Hepatocyte (in vitro differentiated cells): ENCODE results near the gene CIT. TPM values are rescaled to one million over a fixed set of nuclear protein-coding genes. Genes with fewer than 3 reads are reported as not detected.

Source experiments
- DNase-seq: peaks from one replicate; pipeline ENCODE4 v3.0.0-alpha.2; 2016; ENCODE audit warnings: low spot score
- H2AFZ ChIP-seq: fragments of 200-600 bp; sonication (generic); 2 replicates; pipeline ENCODE4 v1.6.0; 2016; ENCODE audit warnings: antibody characterized with exemption, mild to moderate bottlenecking
- H3K27ac ChIP-seq: fragments of 200-600 bp; sonication (generic); 2 replicates; pipeline ENCODE4 v1.5.1; 2016; ENCODE audit warnings: mild to moderate bottlenecking
- H3K27me3 ChIP-seq: fragments of 200-600 bp; sonication (generic); 2 replicates; pipeline ENCODE4 v1.6.1; 2016
- H3K36me3 ChIP-seq: fragments of 200-600 bp; sonication (generic); replicated peaks from 2 replicates; pipeline ENCODE4 v1.5.1; 2016; ENCODE audit warnings: low read depth; ENCODE audit not compliant: insufficient read depth
- H3K4me1 ChIP-seq: fragments of 200-600 bp; sonication (generic); 2 replicates; pipeline ENCODE4 v1.5.1; 2016; ENCODE audit warnings: mild to moderate bottlenecking, moderate library complexity; ENCODE audit not compliant: insufficient read depth
- H3K4me2 ChIP-seq: fragments of 200-600 bp; sonication (generic); 2 replicates; pipeline ENCODE4 v1.6.0; 2016
- H3K4me3 ChIP-seq: fragments of 200-600 bp; sonication (generic); 2 replicates; pipeline ENCODE4 v1.5.1; 2016; ENCODE audit warnings: mild to moderate bottlenecking
- H3K79me2 ChIP-seq: fragments of 200-600 bp; sonication (generic); 2 replicates; pipeline ENCODE4 v1.6.0; 2017; ENCODE audit warnings: mild to moderate bottlenecking
- H3K9me2 ChIP-seq: fragments of 200-600 bp; sonication (generic); replicated peaks from 2 replicates; pipeline ENCODE4 v1.6.0; 2017; ENCODE audit warnings: mild to moderate bottlenecking; ENCODE audit not compliant: insufficient read depth
- H3K9me3 ChIP-seq: fragments of 200-600 bp; sonication (generic); 2 replicates; pipeline ENCODE4 v1.5.1; 2016; ENCODE audit warnings: low read depth, mild to moderate bottlenecking
- H4K20me1 ChIP-seq: fragments of 200-600 bp; sonication (generic); 2 replicates; pipeline ENCODE4 v1.6.0; 2016; ENCODE audit warnings: mild to moderate bottlenecking; ENCODE audit not compliant: insufficient read depth, poor library complexity, severe bottlenecking
- EZH2 ChIP-seq: fragments of 200-600 bp; sonication (generic); IDR thresholded peaks from 2 replicates; pipeline ENCODE4 v1.6.1; 2016; ENCODE audit warnings: antibody characterized with exemption, mild to moderate bottlenecking, borderline replicate concordance
- EZH2phosphoT487 ChIP-seq: fragments of 200-600 bp; sonication (generic); IDR thresholded peaks from one replicate; pipeline ENCODE4 v1.6.1; 2018; ENCODE audit warnings: antibody characterized with exemption, mild to moderate bottlenecking, low read depth, moderate library complexity; ENCODE audit not compliant: unreplicated experiment, severe bottlenecking
- WGBS: methylation state at CpG from one replicate; pipeline ENCODE4 v1.1.6; 2016; ENCODE audit warnings: low lambda C conversion rate; ENCODE audit errors: missing lambda C conversion rate; 5-methylcytosine and 5-hydroxymethylcytosine counted together
- polyA plus RNA-seq: library from polyadenylated mRNA; unstranded; fragments of >200 nt; fragmentation: Nextera tagmentation; extraction: Ambion mirVana; gene quantifications from 2 replicates; pipeline ENCODE4 v1.2.1, GENCODE V29; 2016
- total RNA-seq: library from RNA; depleted of rRNA; stranded (reverse); fragments of >200 nt; gene quantifications from 2 replicates; pipeline ENCODE4 v1.2.3, GENCODE V29; 2014
- TF ChIP-seq, protein P1 (sequence below): fragments of 200-600 bp; sonication (generic); IDR thresholded peaks from 2 replicates; pipeline ENCODE4 v1.5.1; 2016; ENCODE audit warnings: antibody characterized with exemption, mild to moderate bottlenecking; ENCODE audit not compliant: poor library complexity

Gene CIT
- total and polyA plus RNA-seq, 2 experiments from 2014 or later = 3.6 to 3.9 TPM

DNA sequence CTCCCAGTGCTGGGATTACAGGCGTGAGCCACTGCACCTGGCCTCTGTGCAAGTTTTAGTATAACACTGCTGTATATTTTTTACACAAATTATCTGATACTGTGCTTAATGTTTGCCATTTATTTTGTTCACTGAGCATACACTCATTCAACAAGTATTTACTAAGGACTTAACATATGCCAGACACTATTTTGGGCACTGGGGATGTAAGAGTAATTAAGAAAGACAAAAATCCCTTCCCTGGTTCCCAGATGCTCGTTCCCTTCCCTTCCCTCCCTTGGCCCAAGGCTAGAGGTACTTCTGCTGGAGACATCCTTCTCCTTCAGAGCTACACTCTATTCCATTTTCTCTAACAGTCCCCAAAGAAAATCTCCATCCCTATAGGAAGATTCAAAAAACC lies 12.5 kb downstream of the CIT start:
- H3K27ac ChIP-seq = no peak overlapping the region
- no peak overlapping the region for H2AFZ ChIP-seq
- no peaks in the 10 kb centered on the region for H4K20me1 ChIP-seq
- TF ChIP-seq EZH2 (no peak), EZH2phosphoT487 (no peak)
- TF ChIP-seq, protein P1, sequence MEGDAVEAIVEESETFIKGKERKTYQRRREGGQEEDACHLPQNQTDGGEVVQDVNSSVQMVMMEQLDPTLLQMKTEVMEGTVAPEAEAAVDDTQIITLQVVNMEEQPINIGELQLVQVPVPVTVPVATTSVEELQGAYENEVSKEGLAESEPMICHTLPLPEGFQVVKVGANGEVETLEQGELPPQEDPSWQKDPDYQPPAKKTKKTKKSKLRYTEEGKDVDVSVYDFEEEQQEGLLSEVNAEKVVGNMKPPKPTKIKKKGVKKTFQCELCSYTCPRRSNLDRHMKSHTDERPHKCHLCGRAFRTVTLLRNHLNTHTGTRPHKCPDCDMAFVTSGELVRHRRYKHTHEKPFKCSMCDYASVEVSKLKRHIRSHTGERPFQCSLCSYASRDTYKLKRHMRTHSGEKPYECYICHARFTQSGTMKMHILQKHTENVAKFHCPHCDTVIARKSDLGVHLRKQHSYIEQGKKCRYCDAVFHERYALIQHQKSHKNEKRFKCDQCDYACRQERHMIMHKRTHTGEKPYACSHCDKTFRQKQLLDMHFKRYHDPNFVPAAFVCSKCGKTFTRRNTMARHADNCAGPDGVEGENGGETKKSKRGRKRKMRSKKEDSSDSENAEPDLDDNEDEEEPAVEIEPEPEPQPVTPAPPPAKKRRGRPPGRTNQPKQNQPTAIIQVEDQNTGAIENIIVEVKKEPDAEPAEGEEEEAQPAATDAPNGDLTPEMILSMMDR = no peak
- no peaks in the 10 kb centered on the region for H3K27me3 ChIP-seq
- no peaks in the 10 kb centered on the region for H3K79me2 ChIP-seq
- no peak overlapping the region for H3K4me3 ChIP-seq
- no peak for DNase-seq
- H3K36me3 ChIP-seq = no peaks in the 10 kb centered on the region
- no peaks in the 10 kb centered on the region for H3K4me1 ChIP-seq
- 98% methylated on average over 2 of the region's 2 CpGs for WGBS
- H3K9me2 ChIP-seq = no peaks in the 10 kb centered on the region
- H3K4me2 ChIP-seq = no peak overlapping the region
- H3K9me3 ChIP-seq = no peaks in the 10 kb centered on the region

DNA sequence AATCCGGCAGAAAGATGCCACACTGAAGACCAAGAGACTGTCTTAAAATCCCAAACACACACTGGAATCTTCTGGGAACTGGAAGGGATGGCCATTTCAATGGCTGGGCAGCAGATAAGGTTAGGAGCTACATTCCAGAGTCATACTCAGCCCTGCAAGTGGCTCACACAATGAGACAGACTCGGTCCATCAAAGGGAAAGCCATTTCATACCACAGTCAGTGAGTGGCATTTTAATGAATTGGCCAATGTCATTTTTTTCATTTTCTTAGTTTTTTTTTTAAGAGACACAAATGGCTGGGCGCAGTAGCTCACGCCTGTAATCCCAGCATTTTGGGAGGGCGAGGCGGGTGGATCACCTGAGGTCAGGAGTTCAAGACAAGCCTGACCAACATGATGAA lies 17.9 kb downstream of the CIT start:
- no peak for DNase-seq
- H3K9me3 ChIP-seq = no peaks in the 10 kb centered on the region
- H3K79me2 ChIP-seq = no peaks in the 10 kb centered on the region
- H4K20me1 ChIP-seq = no peaks in the 10 kb centered on the region
- 91% methylated on average over 6 of the region's 6 CpGs for WGBS
- no peak overlapping the region for H2AFZ ChIP-seq
- no peaks in the 10 kb centered on the region for H3K36me3 ChIP-seq
- no peak overlapping the region for H3K27ac ChIP-seq
- no peak overlapping the region for H3K4me3 ChIP-seq
- no peaks in the 10 kb centered on the region for H3K27me3 ChIP-seq
- H3K9me2 ChIP-seq = no peaks in the 10 kb centered on the region
- TF ChIP-seq EZH2phosphoT487 (no peak), EZH2 (no peak)
- TF ChIP-seq, protein P1 = no peak
- H3K4me2 ChIP-seq = no peak overlapping the region
- H3K4me1 ChIP-seq = no peaks in the 10 kb centered on the region

DNA sequence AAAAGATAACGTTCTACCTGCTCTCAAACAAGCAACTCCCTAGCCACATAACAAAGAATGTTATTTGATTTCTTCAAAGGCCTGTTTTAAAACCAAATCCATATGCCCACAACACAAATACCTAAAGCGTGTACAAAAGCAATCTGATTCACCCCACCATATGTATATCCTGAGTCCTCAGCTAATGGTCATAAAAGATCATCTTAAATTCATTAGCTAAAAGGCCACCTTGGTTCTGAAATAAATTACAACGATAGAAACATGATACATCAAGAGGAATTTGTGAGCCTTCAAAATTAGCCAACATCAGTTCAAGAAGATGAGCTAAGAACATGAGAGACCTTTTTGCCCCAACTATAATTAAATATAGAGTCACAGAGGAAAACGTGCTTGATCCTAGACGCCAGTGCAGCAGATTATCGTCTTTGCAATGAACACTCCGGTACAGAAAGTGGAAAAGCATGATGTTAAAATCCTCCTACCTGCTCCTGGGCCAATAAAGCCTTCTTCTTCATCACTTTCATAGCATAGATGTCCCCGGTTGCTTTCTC lies 20.0 kb downstream of the CIT start:
- Histone ChIP-seq H3K27ac (no peak overlapping the region), H3K9me3 (no peaks in the 10 kb centered on the region), H3K27me3 (no peaks in the 10 kb centered on the region), H2AFZ (no peak overlapping the region), H3K4me2 (no peak overlapping the region), H3K79me2 (no peaks in the 10 kb centered on the region), H3K4me3 (no peak overlapping the region), H3K9me2 (no peaks in the 10 kb centered on the region), H4K20me1 (no peaks in the 10 kb centered on the region), H3K36me3 (no peaks in the 10 kb centered on the region), H3K4me1 (no peaks in the 10 kb centered on the region)
- DNase-seq = no peak
- WGBS = 76% methylated on average over 8 of the region's 8 CpGs
- TF ChIP-seq EZH2 (no peak), EZH2phosphoT487 (no peak)
- TF ChIP-seq, protein P1 = no peak
